ENCODE measurements around the gene NCSTN.

GRCh38 chr1:160296036-160296435 is 47.1 kb upstream of the NCSTN start:
- TF ChIP-seq POLR2AphosphoS5 (IDR thresholded peaks at IDR 0.05) (no peak), TAF1 (IDR thresholded peaks at IDR 0.05; ENCODE audit: low read depth) (no peak)
- TF ChIP-seq, protein P1, sequence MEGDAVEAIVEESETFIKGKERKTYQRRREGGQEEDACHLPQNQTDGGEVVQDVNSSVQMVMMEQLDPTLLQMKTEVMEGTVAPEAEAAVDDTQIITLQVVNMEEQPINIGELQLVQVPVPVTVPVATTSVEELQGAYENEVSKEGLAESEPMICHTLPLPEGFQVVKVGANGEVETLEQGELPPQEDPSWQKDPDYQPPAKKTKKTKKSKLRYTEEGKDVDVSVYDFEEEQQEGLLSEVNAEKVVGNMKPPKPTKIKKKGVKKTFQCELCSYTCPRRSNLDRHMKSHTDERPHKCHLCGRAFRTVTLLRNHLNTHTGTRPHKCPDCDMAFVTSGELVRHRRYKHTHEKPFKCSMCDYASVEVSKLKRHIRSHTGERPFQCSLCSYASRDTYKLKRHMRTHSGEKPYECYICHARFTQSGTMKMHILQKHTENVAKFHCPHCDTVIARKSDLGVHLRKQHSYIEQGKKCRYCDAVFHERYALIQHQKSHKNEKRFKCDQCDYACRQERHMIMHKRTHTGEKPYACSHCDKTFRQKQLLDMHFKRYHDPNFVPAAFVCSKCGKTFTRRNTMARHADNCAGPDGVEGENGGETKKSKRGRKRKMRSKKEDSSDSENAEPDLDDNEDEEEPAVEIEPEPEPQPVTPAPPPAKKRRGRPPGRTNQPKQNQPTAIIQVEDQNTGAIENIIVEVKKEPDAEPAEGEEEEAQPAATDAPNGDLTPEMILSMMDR (IDR thresholded peaks at IDR 0.05; ENCODE audit: poor library complexity, severe bottlenecking), result no peak
